Aorta (tissue), 4 donors: ENCODE measurements around the gene INO80D. TPM values are rescaled to one million over a fixed set of nuclear protein-coding genes. Genes with fewer than 3 reads are reported as not detected.

Source experiments
- polyA plus RNA-seq, 2 donors: library from polyadenylated mRNA; stranded (reverse); fragments of 200-250 nt; gene quantifications; one replicate each; pipeline ENCODE4 v1.2.3, GENCODE V29; 2013
- total RNA-seq, 2 donors: library from RNA; stranded (reverse); fragmentation: NEBNext Ultra II Directional; extraction: Animal tissue kit (Norgen Biotek cat#: 25700); gene quantifications; one replicate each; pipeline ENCODE4 v1.2.1, GENCODE V29; 2021
- donor health status: healthy with polysubstance abuse.
- donor health status: Bipolar disorder and iron deficiency.
- donor health status: DM: no; HTN: no; CAD: no.
- donor health status: DM: yes; HTN: yes; CAD: no.

Gene INO80D
- total and polyA plus RNA-seq, 4 donors = 0.88 to 33.5 (median 15.4) TPM

Other genes starting within 250 kb of the INO80D start
- gene NDUFS1, start 73.3 kb upstream of the INO80D start, total RNA-seq = 10 to 100 TPM; 65.2 to 67.0 TPM
- 10 to 100 TPM; 14.4 to 20.3 TPM for gene NDUFS1, start 73.3 kb upstream of the INO80D start, polyA plus RNA-seq
- gene EEF1B2, start 73.7 kb upstream of the INO80D start, total RNA-seq = 100 to 1,000 TPM; 367 to 387 TPM
- 1,000 to 10,000 TPM in 1 of 2 donors, 100 to 1,000 TPM in 1; 744 to 1,663 TPM for gene EEF1B2, start 73.7 kb upstream of the INO80D start, polyA plus RNA-seq
- 10 to 100 TPM; 15.1 to 20.2 TPM for gene ZDBF2, start 188.5 kb upstream of the INO80D start, total RNA-seq
- gene ZDBF2, start 188.5 kb upstream of the INO80D start, polyA plus RNA-seq = 1 to 10 TPM; 2.1 to 3.0 TPM